ENCODE data around the gene SAP25.

- TF ChIP-seq FOXM1 (IDR thresholded peaks at IDR 0.05; ENCODE audit: borderline replicate concordance) (no peak), SP1 (IDR thresholded peaks at IDR 0.05) (no peak), HDGF (IDR thresholded peaks at IDR 0.05; ENCODE audit: borderline replicate concordance) (no peak), NFRKB (IDR thresholded peaks at IDR 0.05) (no peak), L3MBTL2 (conservative IDR thresholded peaks at IDR 0.05) (no peak), ELF4 (IDR thresholded peaks at IDR 0.05) (no peak), SUZ12 (IDR thresholded peaks at IDR 0.05) (no peak), BHLHE40 (IDR thresholded peaks at IDR 0.05; ENCODE audit: borderline replicate concordance) (no peak), LEF1 (IDR thresholded peaks at IDR 0.05; ENCODE audit: borderline replicate concordance) (no peak), PKNOX1 (IDR thresholded peaks at IDR 0.05) (no peak), ZNF384 (IDR thresholded peaks at IDR 0.05) (no peak), TARDBP (IDR thresholded peaks at IDR 0.05) (no peak), FOXA1 (IDR thresholded peaks at IDR 0.05) (no peak)
Observed at GRCh38 chr7:100556541-100556940, 17.2 kb downstream of the SAP25 start.

Measured in HEK293T (cell line).